Gastrocnemius medialis (tissue), 4 donors: ENCODE measurements around the gene BMP8A. TPM values are rescaled to one million over a fixed set of nuclear protein-coding genes. Genes with fewer than 3 reads are reported as not detected.
"Not testable (repeated sequence)": the region's sequence is repeated elsewhere in the genome, so short reads cannot be mapped to it uniquely, and the experiment has no call there.

Experiments
- ATAC-seq, 2 donors: fragments of 150-250 bp; one replicate each; pipeline ENCODE4 v1.9.1; 2016
- DNase-seq, 2 donors: peaks; one replicate each; pipeline ENCODE4 v3.0.0-alpha.2; 2019
- H3K27ac ChIP-seq, 4 donors: fragments of 200-600 bp; sonication (generic); 1 replicate in 1 of 4; 2 replicates in 3 of 4; pipeline ENCODE4 v1.5.1; 2016 to 2018; ENCODE audit warnings: mild to moderate bottlenecking in 2 of 4, moderate library complexity in 1 of 4
- H3K27me3 ChIP-seq, 3 donors: fragments of 200-600 bp; sonication (generic) in 2 of 3; 1 replicate in 1 of 3; 2 replicates in 2 of 3; pipeline versions ENCODE4 v1.5.1 to v1.6.0; 2016 to 2019; ENCODE audit warnings: mild to moderate bottlenecking in 1 of 3, moderate library complexity in 1 of 3
- H3K36me3 ChIP-seq, 2 donors: fragments of 200-600 bp; sonication (generic) in 1 of 2; one replicate each; pipeline ENCODE4 v1.5.1; 2017 to 2018
- H3K4me1 ChIP-seq, 2 donors: fragments of 200-600 bp; sonication (generic) in 1 of 2; one replicate each; pipeline ENCODE4 v1.5.1; 2016 to 2017; ENCODE audit warnings: mild to moderate bottlenecking in 2 of 2
- H3K4me3 ChIP-seq, 4 donors: fragments of 200-600 bp; sonication (generic) in 3 of 4; 1 replicate in 1 of 4; 2 replicates in 3 of 4; pipeline ENCODE4 v1.5.1; 2016 to 2019; ENCODE audit warnings: mild to moderate bottlenecking in 2 of 4
- H3K9me3 ChIP-seq, 3 donors: fragments of 200-600 bp; sonication (generic) in 2 of 3; 1 replicate in 1 of 3; 2 replicates in 2 of 3; pipeline ENCODE4 v1.5.1; 2016 to 2019
- POLR2A ChIP-seq, 2 donors: fragments of 450-650 bp; IDR thresholded peaks; one replicate each; pipeline ENCODE4 v1.6.1; 2017; ENCODE audit warnings: antibody characterized with exemption in 2 of 2, mild to moderate bottlenecking in 2 of 2, moderate library complexity in 2 of 2
- in situ Hi-C, 4 donors: fragments of 200-750 bp; cut with MboI; loops; one replicate each; pipeline versions ENCODE4 v1.15.0 to v1.8.0; 2017; ENCODE audit warnings: low sequenced_read_pairs in 4 of 4
- intact Hi-C: fragments of 100-400 bp; cut with DNase I; formaldehyde crosslinking; loops from one replicate; pipeline ENCODE4 v1.15.1; 2023; ENCODE audit warnings: low total_unique reads
- total RNA-seq, 4 donors: library from RNA; depleted of rRNA; stranded (reverse); fragments of >200 nt; gene quantifications; one replicate each; pipeline versions ENCODE4 v1.1.0 to v1.2.3, GENCODE V29; 2016
- TF ChIP-seq, protein P1 (sequence below), 5 experiments: fragments of 450-650 bp in 3 of 5; fragments of 200-600 bp in 2 of 5; sonication (generic) in 2 of 5; IDR thresholded peaks in 4 of 5; conservative IDR thresholded peaks in 1 of 5; 1 replicate in 4 of 5; 2 replicates in 1 of 5; pipeline ENCODE4 v1.5.1; 2016 to 2019; ENCODE audit warnings: antibody characterized with exemption in 5 of 5, mild to moderate bottlenecking in 3 of 5, moderate library complexity in 3 of 5

BMP8A gene, protein sequence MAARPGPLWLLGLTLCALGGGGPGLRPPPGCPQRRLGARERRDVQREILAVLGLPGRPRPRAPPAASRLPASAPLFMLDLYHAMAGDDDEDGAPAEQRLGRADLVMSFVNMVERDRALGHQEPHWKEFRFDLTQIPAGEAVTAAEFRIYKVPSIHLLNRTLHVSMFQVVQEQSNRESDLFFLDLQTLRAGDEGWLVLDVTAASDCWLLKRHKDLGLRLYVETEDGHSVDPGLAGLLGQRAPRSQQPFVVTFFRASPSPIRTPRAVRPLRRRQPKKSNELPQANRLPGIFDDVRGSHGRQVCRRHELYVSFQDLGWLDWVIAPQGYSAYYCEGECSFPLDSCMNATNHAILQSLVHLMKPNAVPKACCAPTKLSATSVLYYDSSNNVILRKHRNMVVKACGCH
- total RNA-seq, result 1 to 10 TPM in 1 of 4 donors, under 1 TPM in 1, not detected in 2; 0.31 to 1.3 TPM

DNA sequence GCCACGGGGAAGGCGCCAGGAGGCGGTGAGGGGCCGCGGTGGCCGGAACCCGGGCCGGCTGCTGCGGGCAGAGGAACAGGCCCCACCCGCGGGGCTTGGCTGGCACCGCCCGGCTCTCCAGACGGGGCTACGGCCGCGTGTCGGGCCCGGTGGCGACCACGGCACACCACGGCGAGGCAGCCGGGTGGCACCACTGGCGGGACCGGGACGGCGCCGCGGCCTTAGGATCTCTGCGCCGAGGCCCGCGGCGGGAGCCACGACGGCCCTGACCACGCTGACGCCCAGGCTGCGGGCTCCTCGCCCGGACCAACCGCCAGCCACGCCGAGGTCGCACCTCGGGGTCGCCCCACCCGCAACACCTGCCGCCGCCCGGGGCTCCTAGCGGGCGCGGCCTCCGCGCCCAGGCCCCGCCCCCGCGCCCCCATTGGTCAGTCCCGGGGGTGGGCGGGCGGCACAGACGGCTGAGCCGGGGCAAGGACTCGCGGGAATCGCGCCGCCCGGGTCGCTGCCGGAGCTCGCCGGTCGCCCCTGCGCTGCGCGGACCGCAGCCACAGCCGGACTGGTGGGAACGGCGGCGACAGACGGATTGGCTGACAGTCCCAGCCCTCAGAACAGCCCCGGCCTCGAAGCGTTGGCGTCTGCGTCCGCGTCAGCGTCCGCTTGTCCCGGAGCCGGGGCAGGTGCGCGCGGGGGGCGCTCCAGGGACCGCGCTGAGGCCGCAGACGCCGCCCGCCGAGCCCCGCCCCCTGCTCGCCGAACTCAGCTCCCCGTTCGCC lies at the start of gene BMP8A:
Gene BMP8A (plus strand): TSS at position 491 of the 776 bp plus-strand sequence. CDS start 356 bp downstream, outside the sequence.
- intact Hi-C loops (no loop called here), in situ Hi-C loops (no loop called here)
- no peaks in the 10 kb centered on the region for H3K9me3 ChIP-seq
- no peaks in the 10 kb centered on the region for H3K4me1 ChIP-seq
- peak in 1 of 2 donors; percentile 44 for DNase-seq
- no peak for TF ChIP-seq POLR2A (IDR thresholded peaks at IDR 0.05)
- TF ChIP-seq, protein P1, sequence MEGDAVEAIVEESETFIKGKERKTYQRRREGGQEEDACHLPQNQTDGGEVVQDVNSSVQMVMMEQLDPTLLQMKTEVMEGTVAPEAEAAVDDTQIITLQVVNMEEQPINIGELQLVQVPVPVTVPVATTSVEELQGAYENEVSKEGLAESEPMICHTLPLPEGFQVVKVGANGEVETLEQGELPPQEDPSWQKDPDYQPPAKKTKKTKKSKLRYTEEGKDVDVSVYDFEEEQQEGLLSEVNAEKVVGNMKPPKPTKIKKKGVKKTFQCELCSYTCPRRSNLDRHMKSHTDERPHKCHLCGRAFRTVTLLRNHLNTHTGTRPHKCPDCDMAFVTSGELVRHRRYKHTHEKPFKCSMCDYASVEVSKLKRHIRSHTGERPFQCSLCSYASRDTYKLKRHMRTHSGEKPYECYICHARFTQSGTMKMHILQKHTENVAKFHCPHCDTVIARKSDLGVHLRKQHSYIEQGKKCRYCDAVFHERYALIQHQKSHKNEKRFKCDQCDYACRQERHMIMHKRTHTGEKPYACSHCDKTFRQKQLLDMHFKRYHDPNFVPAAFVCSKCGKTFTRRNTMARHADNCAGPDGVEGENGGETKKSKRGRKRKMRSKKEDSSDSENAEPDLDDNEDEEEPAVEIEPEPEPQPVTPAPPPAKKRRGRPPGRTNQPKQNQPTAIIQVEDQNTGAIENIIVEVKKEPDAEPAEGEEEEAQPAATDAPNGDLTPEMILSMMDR (IDR thresholded peaks at IDR 0.05 in 4 of 5, conservative IDR thresholded peaks at IDR 0.05 in 1 of 5), result no peak
- H3K36me3 ChIP-seq, result peaks cover 0 to 13% of the 10 kb centered on the region in 2 donors
- H3K4me3 ChIP-seq, result peak within 1 kb of the TSS; percentile 31 to 61 (median 46)
- ATAC-seq, result peak; percentile 32 to 79
- H3K27ac ChIP-seq, result no peak within 1 kb of the TSS
- H3K27me3 ChIP-seq, result peaks cover 15 to 23% (median 19%) of the 10 kb centered on the region in 3 donors

DNA sequence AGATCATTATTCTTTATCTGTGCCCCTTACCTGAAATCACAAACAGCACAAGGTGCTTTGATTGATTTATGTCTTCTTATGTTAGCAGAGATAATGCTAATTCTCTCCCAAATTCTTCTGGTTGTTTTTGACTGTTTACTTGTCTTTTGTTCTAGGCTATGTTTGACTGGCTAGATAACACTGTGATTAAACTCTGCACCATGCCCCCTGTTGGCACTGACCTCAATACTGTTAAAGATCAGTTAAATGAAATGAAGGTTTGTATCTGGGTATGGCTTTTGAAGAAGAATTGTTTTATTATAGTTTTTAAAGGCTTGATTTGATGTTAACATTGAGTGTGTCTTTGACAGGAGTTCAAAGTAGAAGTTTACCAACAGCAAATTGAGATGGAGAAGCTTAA lies 49.6 kb upstream of the BMP8A start:
- intact Hi-C loops, result no loop called here
- H3K9me3 ChIP-seq, result no peaks in the 10 kb centered on the region
- H3K27me3 ChIP-seq, result no peaks in the 10 kb centered on the region
- no peaks in the 10 kb centered on the region for H3K4me1 ChIP-seq
- no peak overlapping the region for H3K4me3 ChIP-seq
- no peak overlapping the region for H3K27ac ChIP-seq
- ATAC-seq, result no peak
- peaks cover 25 to 96% of the 10 kb centered on the region in 2 donors for H3K36me3 ChIP-seq
- TF ChIP-seq POLR2A (IDR thresholded peaks at IDR 0.05), result no peak
- TF ChIP-seq, protein P1 (IDR thresholded peaks at IDR 0.05 in 4 of 5, conservative IDR thresholded peaks at IDR 0.05 in 1 of 5), result no peak
- in situ Hi-C loops, result no loop called here
- DNase-seq, result no peak

DNA sequence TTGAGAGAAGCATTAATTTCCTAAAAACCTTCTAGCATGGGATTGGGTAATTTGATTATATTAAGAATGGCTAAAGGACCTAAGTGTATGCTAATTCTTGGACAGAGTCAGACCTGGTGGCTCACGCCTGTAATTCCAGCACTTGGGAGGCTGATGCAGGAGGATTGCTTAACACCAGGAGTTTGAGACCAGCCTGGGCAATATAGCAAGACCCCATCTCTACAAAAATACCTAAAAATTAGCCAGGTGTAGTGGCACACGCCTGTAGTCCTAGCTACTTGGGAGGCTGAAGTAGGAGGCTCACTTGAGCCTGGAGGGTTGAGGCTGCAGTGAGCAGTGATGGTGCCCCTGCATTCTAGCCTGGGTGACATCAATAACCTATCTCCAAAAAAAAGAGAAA lies 45.9 kb upstream of the BMP8A start:
- in situ Hi-C loops (no loop called here), intact Hi-C loops (no loop called here)
- Histone ChIP-seq H3K4me1 (no peaks in the 10 kb centered on the region), H3K9me3 (no peaks in the 10 kb centered on the region), H3K27ac (no peak overlapping the region), H3K4me3 (no peak overlapping the region), H3K27me3 (no peaks in the 10 kb centered on the region), H3K36me3 (peaks cover 25 to 97% of the 10 kb centered on the region in 2 donors)
- ATAC-seq (no peak), DNase-seq (no peak)
- TF ChIP-seq, protein P1 (IDR thresholded peaks at IDR 0.05 in 4 of 5, conservative IDR thresholded peaks at IDR 0.05 in 1 of 5), result no peak
- no peak for TF ChIP-seq POLR2A (IDR thresholded peaks at IDR 0.05)

DNA sequence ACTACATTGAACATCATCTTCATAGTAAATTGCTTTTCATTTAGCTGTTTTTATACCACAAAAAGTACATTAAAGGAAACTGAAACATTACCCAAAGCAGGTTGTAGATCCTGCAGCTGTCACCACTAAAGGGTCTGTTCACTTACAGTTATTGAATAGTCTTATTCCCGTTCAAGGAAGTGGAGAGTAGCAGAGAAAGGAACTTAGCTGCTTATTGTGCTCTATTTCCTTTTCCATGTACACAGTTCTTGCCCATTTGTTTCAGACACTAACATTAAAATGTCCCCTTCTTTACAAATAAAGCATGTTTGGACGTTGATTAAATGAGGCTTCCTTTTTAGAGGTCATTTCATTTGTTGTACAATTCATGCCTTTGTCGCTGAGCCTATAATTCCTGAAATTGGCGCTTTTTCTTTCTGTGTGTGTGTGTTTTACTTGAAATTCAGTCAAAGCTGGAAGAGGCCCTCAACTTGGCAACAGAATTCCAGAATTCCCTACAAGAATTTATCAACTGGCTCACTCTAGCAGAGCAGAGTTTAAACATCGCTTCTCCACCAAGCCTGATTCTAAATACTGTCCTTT lies 44.4 kb upstream of the BMP8A start:
- Histone ChIP-seq H3K4me1 (no peaks in the 10 kb centered on the region), H3K4me3 (no peak overlapping the region), H3K36me3 (peaks cover 20 to 94% of the 10 kb centered on the region in 2 donors), H3K9me3 (no peaks in the 10 kb centered on the region), H3K27me3 (no peaks in the 10 kb centered on the region), H3K27ac (no peak overlapping the region)
- TF ChIP-seq, protein P1 (IDR thresholded peaks at IDR 0.05 in 4 of 5, conservative IDR thresholded peaks at IDR 0.05 in 1 of 5), result no peak
- no peak for TF ChIP-seq POLR2A (IDR thresholded peaks at IDR 0.05)
- intact Hi-C loops, result no loop called here
- DNase-seq (no peak), ATAC-seq (no peak)
- in situ Hi-C loops, result no loop called here

DNA sequence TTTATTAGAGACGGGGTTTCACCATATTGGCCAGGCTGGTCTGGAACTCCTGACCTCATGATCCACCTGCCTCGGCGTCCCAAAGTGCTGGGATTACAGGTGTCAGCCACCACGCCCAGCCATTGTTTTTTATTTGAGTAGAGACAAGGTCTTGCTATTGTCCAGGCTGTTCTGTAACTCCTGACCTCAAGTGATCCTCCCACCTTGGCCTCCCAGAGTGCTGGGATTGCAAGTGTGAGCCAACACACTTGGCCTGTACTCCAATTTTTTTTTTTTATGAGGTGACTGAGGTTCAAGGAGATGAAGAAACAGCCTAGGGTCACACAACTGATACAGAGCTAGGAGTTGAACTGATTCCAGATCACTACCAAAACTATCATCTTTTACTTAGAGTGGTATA lies 41.4 kb upstream of the BMP8A start:
- H3K27me3 ChIP-seq, H3K4me1 ChIP-seq, in situ Hi-C loops, H3K27ac ChIP-seq, H3K9me3 ChIP-seq, ATAC-seq, DNase-seq, intact Hi-C loops, H3K4me3 ChIP-seq: not testable (repeated sequence)
- H3K36me3 ChIP-seq, result peaks cover 17 to 95% of the 10 kb centered on the region in 2 donors
